SK-N-SH treated with all-trans-retinoic acid at 6 μM for 48 hours (cell line): Measurements from ENCODE around the gene NXPE1.

Source experiments
- ARNTL ChIP-seq: fragments of 450-650 bp; formaldehyde crosslinking; IDR thresholded peaks from 2 replicates; pipeline ENCODE4 v1.5.0; 2020; ENCODE audit warnings: low read depth, mild to moderate bottlenecking, moderate library complexity, borderline replicate concordance
- BACH2 ChIP-seq: fragments of 250-450 bp; sonication (Bioruptor Pico); IDR thresholded peaks from 2 replicates; pipeline ENCODE4 v1.9.0; 2021; ENCODE audit warnings: mild to moderate bottlenecking, borderline replicate concordance
- CREB5 ChIP-seq: fragments of 250-450 bp; sonication (Bioruptor Pico); IDR thresholded peaks from 2 replicates; pipeline ENCODE4 v1.5.1; 2020; ENCODE audit warnings: low read depth, mild to moderate bottlenecking, moderate library complexity
- CSDC2 ChIP-seq: fragments of 250-450 bp; sonication (Bioruptor Pico); IDR thresholded peaks from 2 replicates; pipeline ENCODE4 v1.5.0; 2020; ENCODE audit warnings: mild to moderate bottlenecking, moderate library complexity
- CSRNP3 ChIP-seq: fragments of 250-450 bp; sonication (Bioruptor Pico); IDR thresholded peaks from 2 replicates; pipeline ENCODE4 v1.5.1; 2021; ENCODE audit warnings: mild to moderate bottlenecking, moderate library complexity
- ESRRG ChIP-seq: fragments of 250-450 bp; sonication (Bioruptor Pico); IDR thresholded peaks from 2 replicates; pipeline ENCODE4 v1.6.1; 2021; ENCODE audit warnings: mild to moderate bottlenecking
- GLIS3 ChIP-seq: fragments of 250-450 bp; sonication (Bioruptor Pico); IDR thresholded peaks from 2 replicates; pipeline ENCODE4 v1.5.0; 2020; ENCODE audit warnings: mild to moderate bottlenecking, moderate library complexity
- OSR1 ChIP-seq: fragments of 250-450 bp; sonication (Bioruptor Pico); IDR thresholded peaks from 2 replicates; pipeline ENCODE4 v1.8.0; 2022; ENCODE audit warnings: moderate library complexity, mild to moderate bottlenecking, inconsistent platforms
- PATZ1 ChIP-seq: fragments of 250-450 bp; sonication (Bioruptor Pico); IDR thresholded peaks from 2 replicates; pipeline ENCODE4 v1.8.0; 2020; ENCODE audit warnings: mild to moderate bottlenecking, moderate library complexity, borderline replicate concordance
- POU6F1 ChIP-seq: fragments of 250-450 bp; sonication (Bioruptor Pico); IDR thresholded peaks from 2 replicates; pipeline ENCODE4 v1.8.0; 2021; ENCODE audit warnings: low read depth, mild to moderate bottlenecking, moderate library complexity, borderline replicate concordance
- TCF4 ChIP-seq: fragments of 250-450 bp; sonication (Bioruptor Pico); IDR thresholded peaks from 2 replicates; pipeline ENCODE4 v1.8.0; 2021; ENCODE audit warnings: mild to moderate bottlenecking, moderate library complexity, borderline replicate concordance
- TOX ChIP-seq: fragments of 250-450 bp; sonication (Bioruptor Pico); IDR thresholded peaks from 2 replicates; pipeline ENCODE4 v1.8.0; 2021; ENCODE audit warnings: mild to moderate bottlenecking, moderate library complexity, borderline replicate concordance
- ZC3H10 ChIP-seq: fragments of 250-450 bp; sonication (Bioruptor Pico); IDR thresholded peaks from 2 replicates; pipeline ENCODE4 v1.5.1; 2021; ENCODE audit warnings: mild to moderate bottlenecking, moderate library complexity
- ZNF70 ChIP-seq: fragments of 450-650 bp; formaldehyde crosslinking; IDR thresholded peaks from 2 replicates; pipeline ENCODE4 v1.5.0; 2020; ENCODE audit warnings: mild to moderate bottlenecking, moderate library complexity

GRCh38 chr11:114525682-114526081 is 34.0 kb downstream of the NXPE1 start:
- no peak for TF ChIP-seq ESRRG (CRISPR knock-in tag)
- TF ChIP-seq CREB5 (CRISPR knock-in tag), result no peak
- no peak for TF ChIP-seq CSRNP3 (CRISPR knock-in tag)
- no peak for TF ChIP-seq TOX (CRISPR knock-in tag)
- no peak for TF ChIP-seq OSR1 (CRISPR knock-in tag)
- TF ChIP-seq ARNTL (CRISPR knock-in tag), result no peak
- no peak for TF ChIP-seq TCF4 (CRISPR knock-in tag)
- TF ChIP-seq CSDC2 (CRISPR knock-in tag), result no peak
- TF ChIP-seq ZNF70 (CRISPR knock-in tag), result no peak
- no peak for TF ChIP-seq GLIS3
- TF ChIP-seq PATZ1, result no peak
- TF ChIP-seq BACH2 (CRISPR knock-in tag), result no peak
- TF ChIP-seq POU6F1 (CRISPR knock-in tag), result no peak
- no peak for TF ChIP-seq ZC3H10 (CRISPR knock-in tag)
